ENCODE measurements around the gene FSTL4.

DNA sequence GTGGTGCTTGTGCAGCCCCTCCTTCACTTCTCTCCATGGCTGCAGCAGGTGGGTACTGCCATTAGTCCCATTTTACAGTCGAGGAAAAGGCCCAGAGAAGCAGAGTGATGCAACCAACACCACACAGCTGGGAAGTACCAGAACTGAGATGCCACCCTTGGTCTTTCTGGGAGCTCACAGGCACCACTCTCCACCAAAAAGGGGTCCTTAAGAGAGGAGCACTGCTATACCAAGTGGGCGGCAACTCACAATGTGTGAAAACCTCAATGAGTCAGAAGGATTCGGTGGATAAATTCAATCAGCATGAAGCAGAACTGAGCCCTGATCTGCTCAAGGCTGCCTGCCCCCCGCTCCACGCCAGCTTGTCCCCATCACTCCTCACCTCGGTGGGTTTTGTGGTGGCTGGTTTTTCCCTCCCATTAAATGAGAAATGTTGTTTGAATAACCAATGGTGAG lies 213.7 kb downstream of the FSTL4 start:
- no peak for TF ChIP-seq POLR2A (IDR thresholded peaks at IDR 0.05)
- TF ChIP-seq, protein P1, sequence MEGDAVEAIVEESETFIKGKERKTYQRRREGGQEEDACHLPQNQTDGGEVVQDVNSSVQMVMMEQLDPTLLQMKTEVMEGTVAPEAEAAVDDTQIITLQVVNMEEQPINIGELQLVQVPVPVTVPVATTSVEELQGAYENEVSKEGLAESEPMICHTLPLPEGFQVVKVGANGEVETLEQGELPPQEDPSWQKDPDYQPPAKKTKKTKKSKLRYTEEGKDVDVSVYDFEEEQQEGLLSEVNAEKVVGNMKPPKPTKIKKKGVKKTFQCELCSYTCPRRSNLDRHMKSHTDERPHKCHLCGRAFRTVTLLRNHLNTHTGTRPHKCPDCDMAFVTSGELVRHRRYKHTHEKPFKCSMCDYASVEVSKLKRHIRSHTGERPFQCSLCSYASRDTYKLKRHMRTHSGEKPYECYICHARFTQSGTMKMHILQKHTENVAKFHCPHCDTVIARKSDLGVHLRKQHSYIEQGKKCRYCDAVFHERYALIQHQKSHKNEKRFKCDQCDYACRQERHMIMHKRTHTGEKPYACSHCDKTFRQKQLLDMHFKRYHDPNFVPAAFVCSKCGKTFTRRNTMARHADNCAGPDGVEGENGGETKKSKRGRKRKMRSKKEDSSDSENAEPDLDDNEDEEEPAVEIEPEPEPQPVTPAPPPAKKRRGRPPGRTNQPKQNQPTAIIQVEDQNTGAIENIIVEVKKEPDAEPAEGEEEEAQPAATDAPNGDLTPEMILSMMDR (IDR thresholded peaks at IDR 0.05) = no peak

Measured in body of pancreas (tissue), 4 donors.